RWPE2 (cell line): Measurements from ENCODE around the gene NIPAL3.

ENCODE experiments used
- ATAC-seq: fragments of 200-7000 bp; cut with Tn5 transposase; 3 replicates; pipeline ENCODE4 v1.9.1; 2021; ENCODE audit warnings: low read depth
- DNase-seq: peaks from one replicate; pipeline ENCODE4 v3.0.0-alpha.2; 2020; ENCODE audit warnings: low spot score
- H3K27ac ChIP-seq: fragments of 450-650 bp; 2 replicates; pipeline ENCODE4 v1.5.1; 2017; ENCODE audit warnings: mild to moderate bottlenecking; ENCODE audit not compliant: poor library complexity, severe bottlenecking
- H3K27me3 ChIP-seq: fragments of 250-450 bp; sonication (Bioruptor Pico); 2 replicates; pipeline ENCODE4 v1.5.1; 2021; ENCODE audit warnings: mild to moderate bottlenecking, moderate library complexity; ENCODE audit not compliant: insufficient read depth, poor library complexity, severe bottlenecking
- H3K36me3 ChIP-seq: fragments of 250-450 bp; sonication (Bioruptor Pico); 2 replicates; pipeline ENCODE4 v1.5.1; 2020; ENCODE audit warnings: low read depth, mild to moderate bottlenecking, moderate library complexity
- H3K4me1 ChIP-seq: fragments of 250-450 bp; sonication (Bioruptor Pico); 2 replicates; pipeline ENCODE4 v1.5.1; 2021; ENCODE audit warnings: mild to moderate bottlenecking, moderate library complexity; ENCODE audit not compliant: insufficient read depth, poor library complexity, severe bottlenecking
- H3K4me3 ChIP-seq: fragments of 250-450 bp; sonication (Bioruptor Pico); 2 replicates; pipeline ENCODE4 v1.5.1; 2021; ENCODE audit warnings: mild to moderate bottlenecking, moderate library complexity; ENCODE audit not compliant: severe bottlenecking
- H3K9me3 ChIP-seq: fragments of 250-450 bp; sonication (Bioruptor Pico); 2 replicates; pipeline ENCODE4 v1.5.1; 2021; ENCODE audit warnings: mild to moderate bottlenecking, moderate library complexity; ENCODE audit not compliant: severe bottlenecking
- CTCF ChIP-seq: fragments of 450-650 bp; IDR thresholded peaks from one replicate; pipeline ENCODE4 v1.5.1; 2017; ENCODE audit warnings: mild to moderate bottlenecking, moderate library complexity; ENCODE audit not compliant: poor library complexity, severe bottlenecking

The NIPAL3 gene

DNA sequence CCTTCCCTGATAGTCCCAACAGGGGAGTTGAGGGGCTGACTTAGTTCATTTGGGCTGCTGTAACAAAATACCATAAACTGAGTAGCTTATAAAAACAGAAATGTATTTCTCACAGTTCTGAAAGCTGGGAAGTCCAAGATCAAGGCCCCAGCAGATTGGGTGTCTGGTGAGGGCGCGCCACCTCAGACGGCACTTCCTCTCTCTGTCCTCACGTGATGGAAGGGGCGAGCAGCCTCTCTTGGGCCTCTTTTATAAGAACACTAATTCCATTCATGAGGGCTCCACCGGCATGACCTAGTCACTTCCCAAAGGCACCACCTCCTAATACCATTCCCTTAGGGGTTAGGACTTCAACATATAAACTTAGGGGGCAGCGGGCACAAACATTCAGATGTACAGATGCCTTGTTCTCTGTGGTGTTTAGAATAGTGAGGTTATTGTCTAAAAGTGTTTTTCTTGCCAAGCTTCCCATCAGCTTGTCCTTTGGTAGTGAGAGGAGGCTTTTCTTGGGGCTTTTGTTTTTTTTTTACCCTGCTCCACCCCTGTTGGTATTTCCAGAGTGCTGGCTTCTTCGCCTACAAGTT lies 20.3 kb downstream of the NIPAL3 start:
- Histone ChIP-seq H3K36me3 (peaks cover 30% of the 10 kb centered on the region), H3K4me1 (no peaks in the 10 kb centered on the region), H3K27me3 (no peaks in the 10 kb centered on the region), H3K4me3 (no peak overlapping the region), H3K9me3 (no peaks in the 10 kb centered on the region), H3K27ac (no peak overlapping the region)
- no peak for TF ChIP-seq CTCF
- ATAC-seq, result no peak
- DNase-seq, result no peak

DNA sequence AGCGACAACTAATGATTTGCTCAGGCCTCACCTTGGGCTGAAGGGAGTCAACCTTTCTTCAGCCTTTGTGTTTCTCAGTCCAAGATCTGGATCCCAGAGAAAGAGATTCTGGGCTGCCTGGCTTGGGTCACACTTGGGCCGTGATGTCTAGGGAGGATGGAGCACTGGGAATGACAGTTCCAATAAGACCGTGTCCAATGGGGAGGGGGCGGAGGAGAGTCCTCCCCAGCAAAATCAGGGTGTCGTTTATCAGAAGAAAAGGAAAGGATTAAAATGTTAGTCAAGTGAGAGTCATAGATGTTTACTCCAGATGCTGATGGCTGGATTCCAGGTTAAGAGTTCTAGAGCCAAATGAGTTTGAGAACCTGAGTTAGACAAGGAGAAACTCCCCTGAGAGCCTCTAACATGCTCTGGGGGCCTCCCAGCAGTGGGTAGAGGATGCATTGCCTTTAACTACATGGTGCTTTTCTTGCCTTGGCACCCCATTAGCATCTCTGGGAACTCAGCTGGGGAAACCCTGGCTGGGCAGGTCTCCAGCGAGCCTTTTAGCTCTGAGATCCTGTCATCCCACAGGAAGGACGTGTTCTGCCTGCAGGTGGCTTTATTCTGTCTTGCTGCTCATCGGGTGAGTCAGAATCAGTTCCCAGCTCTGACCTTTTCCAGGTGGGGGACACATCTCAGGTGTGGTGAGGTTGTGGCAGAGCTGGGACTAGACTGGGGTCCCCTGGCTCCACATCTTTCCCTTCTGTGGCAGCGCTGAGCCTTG lies 22.2 kb downstream of the NIPAL3 start:
- TF ChIP-seq CTCF, result no peak
- Histone ChIP-seq H3K27ac (no peak overlapping the region), H3K4me3 (no peak overlapping the region), H3K9me3 (no peaks in the 10 kb centered on the region), H3K36me3 (peaks cover 42% of the 10 kb centered on the region), H3K4me1 (no peaks in the 10 kb centered on the region), H3K27me3 (no peaks in the 10 kb centered on the region)
- DNase-seq (no peak), ATAC-seq (peak; percentile 31; the same call in 1 of the 3 replicates)

GRCh38 chr1:24438423-24438901 lies 22.9 kb downstream of the NIPAL3 start:
- no peak for TF ChIP-seq CTCF
- H3K36me3 ChIP-seq, result peaks cover 42% of the 10 kb centered on the region
- no peak for ATAC-seq

DNA sequence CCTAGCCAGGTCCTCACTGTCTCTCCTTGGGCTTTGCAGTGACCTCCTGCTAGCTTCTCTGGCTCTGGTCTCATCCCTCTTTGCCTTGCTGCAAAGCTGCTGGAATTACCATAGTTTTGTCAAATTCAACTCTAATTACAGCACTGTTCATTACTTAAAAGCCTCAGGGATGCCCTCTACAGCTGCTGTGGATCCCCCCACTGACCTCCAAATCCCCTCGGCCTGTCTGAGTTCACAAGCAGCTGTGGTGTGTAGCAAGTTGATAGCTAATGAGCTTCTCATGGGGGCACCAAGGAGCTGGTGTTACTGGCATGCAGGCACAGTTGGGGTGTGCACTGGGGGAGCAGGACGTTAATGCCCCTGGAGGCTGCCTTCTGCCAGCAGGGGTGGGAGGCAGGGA lies 24.8 kb downstream of the NIPAL3 start:
- Histone ChIP-seq H3K4me1 (no peaks in the 10 kb centered on the region), H3K36me3 (peaks cover 38% of the 10 kb centered on the region), H3K27ac (no peak overlapping the region), H3K4me3 (no peak overlapping the region), H3K27me3 (no peaks in the 10 kb centered on the region), H3K9me3 (no peaks in the 10 kb centered on the region)
- ATAC-seq (no peak), DNase-seq (no peak)
- no peak for TF ChIP-seq CTCF

More at GRCh38 chr1:24438423-24438901, 22.9 kb downstream of the NIPAL3 start:
- Histone ChIP-seq H3K27me3 (no peaks in the 10 kb centered on the region), H3K9me3 (no peaks in the 10 kb centered on the region), H3K27ac (no peak overlapping the region), H3K4me1 (no peaks in the 10 kb centered on the region), H3K4me3 (no peak overlapping the region)
- DNase-seq, result no peak

GRCh38 chr1:24441480-24441879 lies 25.9 kb downstream of the NIPAL3 start:
- H3K27me3 ChIP-seq, result no peaks in the 10 kb centered on the region
- DNase-seq (no peak), ATAC-seq (no peak)
- no peak overlapping the region for H3K27ac ChIP-seq
- no peak for TF ChIP-seq CTCF
- H3K9me3 ChIP-seq, result no peaks in the 10 kb centered on the region
- H3K4me3 ChIP-seq, result no peak overlapping the region
- no peaks in the 10 kb centered on the region for H3K4me1 ChIP-seq
- peaks cover 45% of the 10 kb centered on the region for H3K36me3 ChIP-seq
